Measurements from ENCODE around the gene CYP2E1.

The CYP2E1 gene

GRCh38 chr10:133528296-133528844 lies 1.2 kb downstream of the CYP2E1 start:
- TF ChIP-seq CTCF (conservative IDR thresholded peaks at IDR 0.05; ENCODE audit: low read depth, low read length): no peak

GRCh38 chr10:133528845-133529575 lies 1.8 kb downstream of the CYP2E1 start:
- no peak for DNase-seq (ENCODE audit: low read depth)
- TF ChIP-seq CTCF (conservative IDR thresholded peaks at IDR 0.05; ENCODE audit: low read depth, low read length): no peak
- H3K4me3 ChIP-seq (ENCODE audit: low read length): no peak overlapping the region

More at GRCh38 chr10:133528296-133528844, 1.2 kb downstream of the CYP2E1 start:
- no peak overlapping the region for H3K4me3 ChIP-seq (ENCODE audit: low read length)
- no peak for DNase-seq (ENCODE audit: low read depth)

GRCh38 chr10:133529576-133529946 lies 2.4 kb downstream of the CYP2E1 start:
- no peak for DNase-seq (ENCODE audit: low read depth)
- no peak for TF ChIP-seq CTCF (conservative IDR thresholded peaks at IDR 0.05; ENCODE audit: low read depth, low read length)
- H3K4me3 ChIP-seq (ENCODE audit: low read length): no peak overlapping the region

- H3K4me3 ChIP-seq (ENCODE audit: low read length): no peak overlapping the region
Measured at GRCh38 chr10:133530506-133530905, 3.3 kb downstream of the CYP2E1 start.

GRCh38 chr10:133532871-133533270 lies 5.7 kb downstream of the CYP2E1 start:
- TF ChIP-seq CTCF (conservative IDR thresholded peaks at IDR 0.05; ENCODE audit: low read depth, low read length): no peak
- H3K4me3 ChIP-seq (ENCODE audit: low read length): no peak overlapping the region

More at GRCh38 chr10:133530506-133530905, 3.3 kb downstream of the CYP2E1 start:
- no peak for TF ChIP-seq CTCF (conservative IDR thresholded peaks at IDR 0.05; ENCODE audit: low read depth, low read length)
- no peak for DNase-seq (ENCODE audit: low read depth)

GRCh38 chr10:133534417-133534816 lies 7.3 kb downstream of the CYP2E1 start:
- no peak overlapping the region for H3K4me3 ChIP-seq (ENCODE audit: low read length)
- TF ChIP-seq CTCF (conservative IDR thresholded peaks at IDR 0.05; ENCODE audit: low read depth, low read length): no peak

More at GRCh38 chr10:133532871-133533270, 5.7 kb downstream of the CYP2E1 start:
- no peak for DNase-seq (ENCODE audit: low read depth)

GRCh38 chr10:133536198-133536597 lies 9.0 kb downstream of the CYP2E1 start:
- H3K4me3 ChIP-seq (ENCODE audit: low read length): no peak overlapping the region
- DNase-seq (ENCODE audit: low read depth): no peak
- no peak for TF ChIP-seq CTCF (conservative IDR thresholded peaks at IDR 0.05; ENCODE audit: low read depth, low read length)

More at GRCh38 chr10:133534417-133534816, 7.3 kb downstream of the CYP2E1 start:
- DNase-seq (ENCODE audit: low read depth): no peak
